AG08396 (cell line): ENCODE measurements around the gene TAF4.
"Not testable (repeated sequence)": the region's sequence is repeated elsewhere in the genome, so short reads cannot be mapped to it uniquely, and the experiment has no call there.

Source experiments
- DNase-seq: peaks from one replicate; pipeline ENCODE4 v3.0.0; 2012; ENCODE audit warnings: low spot score, mixed read lengths

Gene TAF4, protein sequence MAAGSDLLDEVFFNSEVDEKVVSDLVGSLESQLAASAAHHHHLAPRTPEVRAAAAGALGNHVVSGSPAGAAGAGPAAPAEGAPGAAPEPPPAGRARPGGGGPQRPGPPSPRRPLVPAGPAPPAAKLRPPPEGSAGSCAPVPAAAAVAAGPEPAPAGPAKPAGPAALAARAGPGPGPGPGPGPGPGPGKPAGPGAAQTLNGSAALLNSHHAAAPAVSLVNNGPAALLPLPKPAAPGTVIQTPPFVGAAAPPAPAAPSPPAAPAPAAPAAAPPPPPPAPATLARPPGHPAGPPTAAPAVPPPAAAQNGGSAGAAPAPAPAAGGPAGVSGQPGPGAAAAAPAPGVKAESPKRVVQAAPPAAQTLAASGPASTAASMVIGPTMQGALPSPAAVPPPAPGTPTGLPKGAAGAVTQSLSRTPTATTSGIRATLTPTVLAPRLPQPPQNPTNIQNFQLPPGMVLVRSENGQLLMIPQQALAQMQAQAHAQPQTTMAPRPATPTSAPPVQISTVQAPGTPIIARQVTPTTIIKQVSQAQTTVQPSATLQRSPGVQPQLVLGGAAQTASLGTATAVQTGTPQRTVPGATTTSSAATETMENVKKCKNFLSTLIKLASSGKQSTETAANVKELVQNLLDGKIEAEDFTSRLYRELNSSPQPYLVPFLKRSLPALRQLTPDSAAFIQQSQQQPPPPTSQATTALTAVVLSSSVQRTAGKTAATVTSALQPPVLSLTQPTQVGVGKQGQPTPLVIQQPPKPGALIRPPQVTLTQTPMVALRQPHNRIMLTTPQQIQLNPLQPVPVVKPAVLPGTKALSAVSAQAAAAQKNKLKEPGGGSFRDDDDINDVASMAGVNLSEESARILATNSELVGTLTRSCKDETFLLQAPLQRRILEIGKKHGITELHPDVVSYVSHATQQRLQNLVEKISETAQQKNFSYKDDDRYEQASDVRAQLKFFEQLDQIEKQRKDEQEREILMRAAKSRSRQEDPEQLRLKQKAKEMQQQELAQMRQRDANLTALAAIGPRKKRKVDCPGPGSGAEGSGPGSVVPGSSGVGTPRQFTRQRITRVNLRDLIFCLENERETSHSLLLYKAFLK

DNA sequence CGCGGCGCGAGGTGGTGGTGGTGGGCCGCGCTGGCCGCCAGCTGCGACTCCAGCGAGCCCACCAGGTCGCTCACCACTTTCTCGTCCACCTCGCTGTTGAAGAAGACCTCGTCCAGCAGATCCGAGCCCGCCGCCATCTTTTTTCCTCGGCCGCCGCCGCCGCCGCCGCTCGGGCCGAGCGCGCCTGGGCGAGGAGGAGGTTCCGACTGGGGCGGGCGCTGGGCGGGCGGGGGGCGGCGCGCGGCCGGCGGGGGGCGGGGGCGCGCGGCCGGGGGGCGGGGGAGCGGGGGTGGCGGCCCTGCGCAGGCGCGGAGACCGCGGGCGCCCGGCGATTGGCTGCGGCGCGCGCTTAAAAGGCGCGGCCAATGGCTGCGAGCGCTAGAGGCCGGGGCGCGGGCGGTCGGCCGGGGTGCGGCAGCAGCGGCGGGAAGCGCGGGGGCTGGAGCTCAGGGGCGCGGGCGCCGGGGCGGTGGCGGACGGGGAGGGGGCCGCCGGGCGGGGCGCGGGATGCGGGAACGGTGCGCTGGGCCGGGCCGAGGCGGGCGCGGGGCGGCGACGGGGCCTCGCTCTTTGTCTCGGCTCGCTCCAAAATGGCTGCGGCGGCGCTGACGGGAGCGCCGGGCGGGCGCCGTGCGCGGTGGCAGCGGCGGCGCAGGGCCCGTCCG, at the start of gene TAF4:
TAF4 (minus strand) TSS at position 208 of the 665 bp plus-strand sequence; CDS start at position 137, 71 bp downstream.
- peak; percentile 100 for DNase-seq

DNA sequence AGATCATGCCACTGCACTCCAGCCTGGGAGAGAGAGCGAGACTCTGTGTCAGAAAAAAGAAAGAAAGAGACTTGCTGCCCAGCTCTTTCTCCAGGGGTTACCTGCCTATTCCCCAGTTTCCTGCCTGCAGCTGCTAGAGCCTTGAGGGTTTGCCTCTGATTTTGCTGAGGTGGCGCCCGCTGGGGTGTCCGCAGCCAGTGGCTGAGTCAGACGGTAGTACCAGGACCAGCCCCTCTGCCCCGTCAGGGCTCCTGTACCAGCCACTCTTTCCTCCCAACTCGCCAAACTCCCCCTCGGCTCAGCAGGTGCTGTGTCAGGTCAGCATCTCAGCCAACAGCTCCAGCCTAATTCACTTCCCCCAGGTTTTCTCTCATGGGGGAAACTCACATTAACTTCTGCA, 49.2 kb upstream of the TAF4 start:
- no peak for DNase-seq

DNA sequence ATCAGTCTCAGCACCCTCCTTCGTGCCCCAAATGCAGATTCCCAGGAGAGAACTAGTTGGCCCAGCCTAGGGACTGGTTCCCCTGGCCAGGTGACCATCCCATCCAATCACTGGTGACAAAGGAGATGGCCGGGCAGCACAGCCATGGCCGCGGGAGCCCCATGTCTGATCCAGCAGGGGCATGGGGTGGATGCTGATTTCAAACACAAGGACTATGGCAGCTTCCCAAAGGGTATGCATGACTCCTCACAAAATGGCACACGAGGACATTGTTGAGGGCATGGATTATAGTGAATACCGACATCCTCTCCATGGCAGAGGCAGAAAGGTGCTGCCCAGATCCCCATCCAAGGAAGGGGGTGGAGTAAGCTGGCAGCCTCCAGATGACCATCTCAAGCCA, 46.7 kb upstream of the TAF4 start:
- no peak for DNase-seq

DNA sequence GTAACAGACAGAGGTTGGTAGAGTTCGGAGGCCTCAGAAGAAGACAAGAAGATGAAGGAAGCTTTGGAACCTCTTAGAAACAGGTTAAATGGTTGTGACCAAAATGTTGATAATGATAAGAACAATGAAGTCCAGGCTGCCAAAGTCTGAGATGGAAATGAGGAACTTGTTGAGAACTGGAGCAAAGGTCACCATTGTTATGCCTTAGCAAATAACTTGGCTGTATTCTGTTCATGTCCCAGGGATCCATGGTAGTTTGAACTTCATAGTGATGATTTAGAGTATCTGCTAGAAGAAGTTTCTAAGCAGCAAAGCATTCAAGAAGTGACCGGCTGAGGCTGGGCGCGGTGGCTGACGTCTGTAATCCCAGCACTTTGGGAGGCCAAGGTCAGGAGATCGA, 45.5 kb upstream of the TAF4 start:
- no peak for DNase-seq

DNA sequence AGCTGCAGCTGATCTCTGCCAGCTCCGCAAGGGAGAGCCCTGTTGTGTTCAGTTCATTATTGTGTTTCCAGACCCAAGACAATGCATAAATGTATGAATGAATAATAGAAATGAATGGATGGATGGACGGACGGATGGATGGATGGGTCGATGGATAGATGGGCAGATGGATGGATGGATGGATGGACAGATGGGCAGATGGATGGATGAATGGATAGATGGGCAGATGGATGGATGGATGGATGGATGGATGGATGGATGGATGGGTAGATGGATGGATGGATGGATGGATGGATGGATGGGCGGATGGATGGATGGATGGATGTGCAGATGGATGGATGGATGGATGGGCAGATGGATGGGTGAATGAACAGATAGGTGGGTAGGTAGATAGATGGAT, 39.9 kb upstream of the TAF4 start:
- no peak for DNase-seq

DNA sequence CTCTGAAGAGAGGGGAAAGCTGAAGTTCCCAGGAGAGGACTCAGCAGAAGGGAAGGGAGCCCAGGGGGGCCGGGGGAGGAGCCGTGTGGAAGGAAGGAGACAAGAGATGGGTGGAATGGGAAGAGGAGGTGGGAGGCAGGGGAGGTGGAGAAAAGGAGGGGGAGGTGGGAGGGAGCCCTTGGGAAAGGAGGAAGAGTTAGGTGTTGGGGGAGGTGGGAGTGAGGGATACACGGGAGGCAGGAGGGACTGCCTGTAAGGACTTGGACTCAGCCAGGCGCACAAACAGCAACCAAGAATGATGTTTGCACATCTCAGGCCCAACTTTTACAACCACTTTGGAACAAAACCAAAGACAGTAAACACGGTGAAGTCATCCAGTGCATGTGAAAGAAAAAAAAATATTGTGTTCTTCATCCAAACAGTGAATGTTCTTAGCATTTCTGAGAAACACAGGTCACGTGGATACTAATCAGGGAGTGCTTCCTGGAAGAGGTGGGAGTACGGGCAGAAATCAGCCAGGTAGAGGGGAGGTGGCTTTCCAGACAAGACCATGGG, 39.2 kb upstream of the TAF4 start:
- peak; percentile 46 for DNase-seq

DNA sequence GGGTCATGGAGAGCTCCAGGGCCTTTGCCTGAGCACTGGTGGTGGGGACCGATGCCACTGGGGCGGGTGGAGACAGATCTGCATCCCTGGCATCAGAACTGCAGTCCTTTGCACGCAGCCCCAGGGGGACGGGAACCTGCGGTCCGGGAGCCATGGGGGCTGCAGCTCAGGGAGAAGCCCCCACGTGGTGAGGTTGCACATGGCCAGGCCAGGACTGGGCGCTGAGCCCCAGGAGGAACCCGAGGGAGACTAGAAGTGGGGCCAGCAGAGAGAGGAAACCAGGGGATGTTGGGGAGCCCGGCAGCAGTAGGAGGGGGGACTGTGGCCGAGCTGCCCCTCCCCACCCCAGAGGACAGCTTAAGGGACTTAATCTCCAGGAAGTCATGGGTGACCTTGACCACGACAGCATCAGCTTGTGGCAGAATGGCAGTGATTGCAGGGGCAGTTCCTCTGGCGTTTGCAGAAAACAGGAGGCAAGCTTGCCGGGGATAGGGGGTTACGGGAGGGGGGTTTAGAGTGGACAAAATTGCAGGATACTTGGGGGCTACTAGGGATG, 38.6 kb upstream of the TAF4 start:
- DNase-seq, result no peak

DNA sequence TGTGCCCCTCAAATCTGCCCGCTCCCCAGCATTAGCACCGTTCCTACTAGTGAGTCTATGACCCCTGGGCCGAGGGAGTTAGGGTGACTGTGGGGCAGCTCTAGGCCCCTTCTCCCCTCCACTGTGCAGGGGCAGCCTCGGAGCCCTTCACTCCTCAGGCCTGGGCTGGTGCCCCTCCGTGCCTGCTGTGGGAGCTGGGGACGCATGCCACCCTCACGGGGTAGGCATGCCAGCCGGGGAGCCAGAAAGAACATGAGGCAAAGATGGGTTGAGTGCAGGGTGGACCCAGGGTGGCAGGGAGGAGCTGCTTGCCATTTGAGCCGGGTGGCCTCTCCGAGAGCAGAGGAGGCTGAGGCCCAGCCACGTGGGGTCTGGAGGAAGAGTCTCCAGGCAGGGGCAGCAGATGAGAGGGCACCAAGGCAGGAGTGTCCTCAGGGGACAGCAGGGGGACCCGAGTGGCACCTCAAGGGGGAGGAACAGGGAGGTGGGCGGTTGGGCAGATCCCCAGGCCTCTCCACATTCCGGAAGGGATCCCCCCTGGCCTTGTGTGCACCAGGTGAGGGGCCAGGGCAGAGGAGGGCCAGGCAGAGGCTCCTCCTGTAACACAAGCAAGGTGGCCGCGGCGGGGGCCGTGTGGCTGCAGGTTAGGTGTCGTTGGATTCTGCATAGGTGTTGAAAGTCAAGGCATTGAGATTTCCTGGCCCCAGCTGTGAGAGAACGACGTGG, 38.0 kb upstream of the TAF4 start:
- DNase-seq, result no peak

DNA sequence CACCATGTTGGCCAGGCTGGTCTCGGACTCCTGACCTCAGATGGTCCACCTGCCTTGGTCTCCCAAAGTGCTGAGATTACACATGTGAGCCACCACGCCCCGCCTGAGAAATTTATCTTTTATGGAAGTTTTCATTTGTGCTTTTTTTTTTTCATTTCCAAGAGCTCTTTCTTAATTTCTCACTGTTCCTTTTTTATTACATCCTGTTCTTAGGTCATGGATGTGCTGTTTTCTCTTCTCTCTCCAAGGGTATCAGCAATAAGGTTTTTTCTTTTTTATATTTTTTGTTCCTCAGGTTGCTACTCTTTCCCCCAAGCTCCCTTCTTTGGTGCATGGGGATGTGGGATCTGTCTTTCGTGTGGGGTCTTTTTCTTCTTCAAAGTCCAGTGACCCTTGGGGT, 35.4 kb upstream of the TAF4 start:
- no peak for DNase-seq

DNA sequence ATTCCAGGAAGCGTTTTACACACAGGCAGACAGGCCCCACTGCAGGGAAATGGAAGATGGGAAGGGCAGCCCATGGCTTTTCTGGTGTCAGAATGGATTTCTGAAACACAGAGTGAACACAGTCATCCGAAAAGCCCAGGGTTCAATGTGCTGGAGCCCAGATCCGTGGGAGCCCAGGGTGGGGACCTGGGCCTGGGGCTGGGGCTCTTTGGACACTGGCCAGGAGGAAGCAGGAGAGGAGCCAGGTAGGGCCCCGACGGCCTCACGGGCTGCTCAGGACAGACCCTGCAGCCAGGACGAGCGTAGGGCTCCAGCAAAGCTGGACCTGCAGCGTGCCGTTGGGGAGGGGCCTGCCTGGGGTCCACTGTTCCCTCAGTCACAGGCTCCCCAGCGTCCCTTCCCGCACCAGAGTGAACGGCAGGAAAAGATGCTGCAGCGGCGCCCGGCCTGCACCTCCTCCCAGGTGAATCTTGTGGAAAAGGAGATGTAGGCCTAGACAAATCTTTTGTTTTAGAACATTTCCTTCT, 32.3 kb upstream of the TAF4 start:
- no peak for DNase-seq

DNA sequence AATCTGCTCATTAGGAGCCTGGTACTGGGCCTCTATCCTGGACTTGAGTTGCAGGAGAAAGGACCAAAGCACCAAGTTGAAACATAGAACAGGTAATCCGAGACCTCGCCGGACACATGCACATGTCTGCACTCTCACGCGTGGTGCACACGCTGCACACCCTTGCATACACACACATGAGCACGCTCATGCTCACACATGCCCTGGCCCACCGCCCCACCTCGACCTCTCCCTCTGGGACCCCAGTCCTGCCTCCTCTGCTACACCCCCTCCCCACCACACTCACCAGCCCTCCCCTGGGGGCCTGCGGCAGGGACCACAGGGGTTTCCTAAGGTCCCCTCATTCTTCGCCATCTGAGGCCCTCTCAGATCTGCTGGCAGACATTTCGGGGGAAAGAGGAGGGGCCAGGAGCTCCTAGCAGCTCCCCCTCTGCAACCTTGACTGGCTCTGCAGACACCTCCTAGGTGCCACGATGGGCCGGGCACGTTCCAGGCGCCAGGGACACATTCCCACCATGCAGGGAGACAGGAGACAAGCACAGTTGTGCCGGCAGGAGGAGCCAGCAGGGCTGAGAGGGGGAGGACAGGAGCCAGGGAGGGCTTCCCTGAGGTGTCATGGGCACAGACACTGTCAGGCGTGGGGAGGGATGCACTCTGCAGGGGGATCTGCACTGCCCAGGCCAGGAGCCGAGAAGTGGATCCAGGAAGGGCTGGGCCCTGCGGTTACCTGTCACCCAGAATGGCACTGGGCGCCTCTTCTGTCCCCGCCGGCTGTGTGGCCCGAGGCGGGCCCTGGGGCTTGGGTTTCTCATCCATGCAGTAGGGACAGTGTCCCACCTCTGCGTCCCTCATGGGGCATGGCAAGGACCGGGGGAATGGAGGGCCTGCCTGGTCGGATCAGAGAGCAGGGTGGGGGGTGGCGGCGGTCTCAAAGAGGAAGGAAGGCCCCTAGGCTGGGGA, 31.0 kb upstream of the TAF4 start:
- no peak for DNase-seq

DNA sequence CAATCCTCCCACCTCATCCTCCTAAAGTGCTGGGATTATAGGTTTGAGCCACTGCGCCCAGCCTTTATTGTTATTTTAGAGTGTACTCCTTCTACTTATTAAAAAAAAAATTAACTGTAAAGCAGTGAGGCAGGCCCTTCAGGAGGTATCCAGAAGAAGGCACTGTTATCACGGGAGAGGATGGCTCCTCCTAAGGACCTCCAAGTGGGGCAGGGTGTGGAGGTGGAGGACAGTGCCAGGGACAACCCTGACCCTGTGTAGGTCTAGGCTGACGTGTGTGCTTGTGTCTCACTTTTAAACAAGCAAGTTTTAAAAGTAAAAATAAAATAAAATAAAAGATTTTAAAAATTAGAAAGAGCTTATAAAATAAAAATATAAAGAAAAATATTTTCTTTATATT, 23.7 kb upstream of the TAF4 start:
- no peak for DNase-seq

DNA sequence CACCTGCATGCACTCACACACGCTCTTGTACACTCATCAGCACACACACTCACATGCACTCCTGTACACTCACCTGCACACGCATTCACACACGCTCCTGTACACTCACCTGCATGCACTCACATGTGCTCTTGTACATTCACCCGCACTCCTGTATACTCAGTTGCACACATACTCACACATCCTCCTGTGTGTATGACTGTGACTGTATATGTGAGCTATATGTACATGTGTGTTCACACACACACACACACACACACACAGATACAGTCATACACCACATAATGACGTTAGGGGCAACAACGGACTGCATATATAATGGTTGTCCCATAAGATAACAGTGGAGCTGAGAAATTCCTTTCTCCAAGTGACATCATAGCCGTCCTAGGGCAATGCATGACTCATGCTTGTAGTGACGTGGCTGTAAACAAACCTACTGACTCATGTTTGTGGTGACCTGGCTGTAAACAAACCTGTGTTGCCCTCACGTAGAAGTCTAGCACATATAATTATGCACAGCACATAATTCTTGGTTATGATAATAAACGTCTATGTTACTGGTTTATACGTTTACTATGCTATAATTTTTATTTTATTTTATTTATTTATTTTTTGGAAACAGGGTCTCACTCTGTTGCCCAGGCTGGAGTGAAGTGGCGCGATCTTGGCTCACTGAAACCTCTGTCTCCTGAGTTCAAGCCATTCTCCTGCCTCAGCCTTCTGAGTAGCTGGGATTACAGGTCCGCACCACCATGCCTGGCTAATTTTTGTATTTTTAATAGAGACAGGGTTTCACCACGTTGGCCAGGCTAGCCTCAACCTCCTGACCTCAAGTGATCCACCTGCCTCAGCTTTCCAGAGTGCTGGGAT, 22.8 kb upstream of the TAF4 start:
- peak; percentile 86 for DNase-seq

DNA sequence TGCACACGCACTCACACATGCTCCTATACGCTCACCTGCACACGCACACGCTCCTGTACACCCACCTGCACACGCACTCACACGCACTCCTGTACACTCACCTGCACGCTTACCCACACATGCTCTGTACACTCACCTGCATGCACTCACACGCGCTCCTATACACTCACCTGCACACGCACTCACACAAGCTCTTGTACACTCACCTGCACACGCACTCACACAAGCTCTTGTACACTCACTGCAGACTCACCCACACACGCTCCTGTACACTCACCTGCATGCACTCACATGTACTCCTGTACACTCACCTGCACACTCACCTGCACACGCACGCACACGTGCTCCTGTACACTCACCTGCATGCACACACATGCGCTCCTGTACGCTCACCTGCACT, 22.0 kb upstream of the TAF4 start:
- no peak for DNase-seq

DNA sequence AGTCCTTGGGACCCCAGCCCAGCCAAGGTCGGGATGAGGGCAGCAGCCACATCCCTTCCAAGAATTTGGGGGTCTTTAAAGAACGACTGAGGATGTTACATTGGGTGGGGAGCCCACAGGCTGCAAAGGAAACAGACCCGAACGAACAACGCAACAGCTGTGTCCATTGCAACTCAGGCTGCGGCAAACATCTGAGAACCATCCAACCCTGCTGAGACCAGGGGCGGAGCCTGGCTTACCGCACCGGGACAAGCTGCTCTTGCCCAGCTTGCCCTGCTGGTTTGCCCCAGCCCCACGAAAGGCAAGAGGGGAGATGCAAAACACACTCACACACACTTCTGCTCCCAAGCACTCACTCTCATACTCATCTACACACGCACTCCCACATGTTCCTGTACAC, 21.5 kb upstream of the TAF4 start:
- no peak for DNase-seq

DNA sequence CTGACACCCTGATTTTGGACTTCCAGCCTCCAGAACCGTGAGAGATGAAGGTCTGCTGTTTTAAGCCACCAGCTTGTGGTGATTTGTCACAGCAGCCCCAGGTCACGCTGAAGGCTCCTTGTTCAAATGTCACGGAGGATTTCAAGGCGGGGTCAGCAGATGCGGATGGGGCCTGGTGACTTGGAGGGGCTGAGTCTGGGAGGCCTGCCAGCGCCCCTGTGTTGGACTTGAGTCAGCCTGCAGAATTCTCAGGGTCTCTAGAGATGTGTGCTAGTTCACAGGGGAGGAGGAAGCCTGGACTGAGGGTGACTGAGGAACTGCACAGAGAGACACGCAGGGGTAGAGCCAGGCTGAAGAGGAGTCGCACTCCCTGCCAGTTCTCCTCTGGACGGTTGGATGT, 19.5 kb upstream of the TAF4 start:
- no peak for DNase-seq

DNA sequence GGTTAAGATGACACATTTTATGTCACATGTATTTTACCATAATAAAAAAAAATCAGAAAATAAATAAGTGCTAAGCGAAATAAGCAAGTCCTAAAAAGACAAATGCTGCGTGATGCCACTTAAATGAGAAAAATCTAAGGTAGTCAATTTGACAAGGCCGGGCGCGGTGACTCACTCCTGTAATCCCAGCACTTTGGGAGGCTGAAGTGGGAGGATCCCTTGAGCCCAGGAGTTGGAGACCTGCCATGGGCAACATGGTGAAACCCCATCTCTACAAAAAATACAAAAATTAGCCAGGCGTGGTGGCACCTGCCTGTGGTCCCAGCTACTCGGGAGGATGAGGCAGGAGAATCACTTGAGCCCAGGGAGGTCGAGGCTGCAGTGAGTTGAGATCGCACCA, 18.5 kb upstream of the TAF4 start:
- DNase-seq, result not testable (repeated sequence)

DNA sequence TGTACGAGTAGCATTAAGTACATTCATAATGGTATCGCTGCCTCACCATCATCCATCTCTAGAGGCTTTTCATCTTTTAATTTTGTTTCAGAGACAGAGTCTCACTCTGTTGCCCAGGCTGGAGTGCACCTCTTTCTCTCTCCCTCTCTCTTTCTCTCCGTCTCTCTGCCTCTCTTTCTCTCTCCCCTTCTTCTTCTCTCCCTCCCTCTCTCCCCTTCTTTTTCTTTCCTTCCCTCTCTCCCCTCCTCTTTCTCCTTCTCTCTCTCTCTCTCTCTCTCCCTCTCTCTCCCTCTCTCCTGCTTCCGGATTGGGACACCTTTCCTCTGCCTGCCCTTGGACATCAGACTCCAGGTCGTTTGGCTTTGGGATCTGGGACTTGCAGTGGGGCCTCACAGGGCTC, 17.6 kb upstream of the TAF4 start:
- DNase-seq, result no peak
